Esophagus muscularis mucosa (tissue), 3 donors: ENCODE results near the gene LDLRAD3.

Source experiments
- POLR2A ChIP-seq: fragments of 450-650 bp; IDR thresholded peaks from one replicate; pipeline ENCODE4 v1.6.1; 2017; ENCODE audit warnings: antibody characterized with exemption, moderate library complexity, mild to moderate bottlenecking, low read depth
- POLR2AphosphoS5 ChIP-seq, 2 donors: sonication (generic); formaldehyde crosslinking; IDR thresholded peaks; one replicate each; pipeline ENCODE4 v1.6.1; 2017; ENCODE audit warnings: antibody characterized with exemption in 2 of 2
- TF ChIP-seq, protein P1 (sequence below), 3 experiments: fragments of 200-600 bp in 2 of 3; fragments of 450-650 bp in 1 of 3; sonication (generic) in 2 of 3; IDR thresholded peaks; one replicate each; pipeline ENCODE4 v1.5.1; 2017 to 2019; ENCODE audit warnings: antibody characterized with exemption in 3 of 3, mild to moderate bottlenecking in 2 of 3, moderate library complexity in 1 of 3

DNA sequence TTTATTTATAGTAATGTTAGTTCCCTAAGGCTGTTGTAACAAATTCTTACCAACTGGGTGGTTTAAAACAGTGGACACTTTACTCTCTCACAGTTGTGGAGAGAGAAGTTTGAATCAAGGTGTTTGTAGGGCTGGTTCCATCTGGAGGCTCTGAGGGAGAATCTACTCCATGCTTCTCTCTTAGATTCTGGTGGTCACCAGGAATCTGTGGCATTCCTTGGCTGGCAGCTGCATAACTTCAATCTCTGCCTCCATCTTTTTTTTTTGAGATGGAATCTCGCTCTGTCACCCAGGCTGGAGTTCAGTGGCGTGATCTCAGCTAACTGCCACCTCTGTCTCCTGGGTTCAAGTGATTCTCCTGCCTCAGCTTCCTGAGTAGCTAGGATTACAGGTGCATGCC is 46.3 kb downstream of the LDLRAD3 start:
- TF ChIP-seq, protein P1, sequence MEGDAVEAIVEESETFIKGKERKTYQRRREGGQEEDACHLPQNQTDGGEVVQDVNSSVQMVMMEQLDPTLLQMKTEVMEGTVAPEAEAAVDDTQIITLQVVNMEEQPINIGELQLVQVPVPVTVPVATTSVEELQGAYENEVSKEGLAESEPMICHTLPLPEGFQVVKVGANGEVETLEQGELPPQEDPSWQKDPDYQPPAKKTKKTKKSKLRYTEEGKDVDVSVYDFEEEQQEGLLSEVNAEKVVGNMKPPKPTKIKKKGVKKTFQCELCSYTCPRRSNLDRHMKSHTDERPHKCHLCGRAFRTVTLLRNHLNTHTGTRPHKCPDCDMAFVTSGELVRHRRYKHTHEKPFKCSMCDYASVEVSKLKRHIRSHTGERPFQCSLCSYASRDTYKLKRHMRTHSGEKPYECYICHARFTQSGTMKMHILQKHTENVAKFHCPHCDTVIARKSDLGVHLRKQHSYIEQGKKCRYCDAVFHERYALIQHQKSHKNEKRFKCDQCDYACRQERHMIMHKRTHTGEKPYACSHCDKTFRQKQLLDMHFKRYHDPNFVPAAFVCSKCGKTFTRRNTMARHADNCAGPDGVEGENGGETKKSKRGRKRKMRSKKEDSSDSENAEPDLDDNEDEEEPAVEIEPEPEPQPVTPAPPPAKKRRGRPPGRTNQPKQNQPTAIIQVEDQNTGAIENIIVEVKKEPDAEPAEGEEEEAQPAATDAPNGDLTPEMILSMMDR (IDR thresholded peaks at IDR 0.05), result no peak
- TF ChIP-seq POLR2AphosphoS5 (IDR thresholded peaks at IDR 0.05) (no peak), POLR2A (no peak)
